RWPE1 (cell line): ENCODE results near the gene SCAMP1.
A peak's percentile ranks its signal among the peaks of the same experiment; 100 is the strongest.

ENCODE experiments used
- CTCF ChIA-PET: fragments of 350-600 bp; sonication (Branson Sonifier 250); formaldehyde crosslinking; extraction: SDS; loops from one replicate; lab custom pipeline; 2021; lab: Yijun Ruan, JAX
- POLR2A ChIA-PET: fragments of 400-600 bp; formaldehyde crosslinking; extraction: SDS; loops from one replicate; lab custom pipeline; 2020; ENCODE audit warnings: antibody characterized with exemption; ENCODE audit not compliant: low non-redundant PET; lab: Yijun Ruan, JAX
- DNase-seq: peaks from one replicate; pipeline ENCODE4 v3.0.0; 2012; ENCODE audit warnings: low spot score
- H3K27ac ChIP-seq: fragments of 450-650 bp; 2 replicates; pipeline ENCODE4 v1.5.1; 2017
- TF ChIP-seq, protein P1 (sequence below): fragments of 450-650 bp; conservative IDR thresholded peaks from 2 replicates; pipeline ENCODE4 v1.5.1; 2017; ENCODE audit warnings: low read depth, mild to moderate bottlenecking

The SCAMP1 gene

DNA sequence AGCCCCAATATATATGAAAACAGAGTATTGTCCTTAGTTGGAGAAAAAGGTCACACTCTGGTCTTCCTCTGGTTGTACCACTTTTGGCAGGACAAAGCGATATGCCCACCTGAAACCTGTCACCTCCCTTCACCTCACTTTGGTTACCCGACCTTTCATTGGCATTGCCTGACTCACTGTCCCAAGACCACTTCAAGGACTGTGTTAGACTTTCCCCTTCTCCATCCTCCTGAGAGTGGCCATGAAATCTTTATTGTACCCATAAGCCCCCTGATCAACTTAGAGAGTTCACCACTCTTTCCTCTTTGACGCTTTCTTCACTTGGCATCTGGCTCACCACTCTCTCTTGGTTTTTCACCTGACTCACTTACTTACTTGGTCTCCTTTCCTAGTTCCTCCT, 33.5 kb upstream of the SCAMP1 start:
- ChIA-PET CTCF (interaction anchor here (1.0 kb wide), 1 partner anchor 149 kb away, joined by 4 read pairs; no protein-coding TSS in a partner anchor), POLR2A (no interaction called here)
- DNase-seq = no peak
- no peak overlapping the region for H3K27ac ChIP-seq
- TF ChIP-seq, protein P1, sequence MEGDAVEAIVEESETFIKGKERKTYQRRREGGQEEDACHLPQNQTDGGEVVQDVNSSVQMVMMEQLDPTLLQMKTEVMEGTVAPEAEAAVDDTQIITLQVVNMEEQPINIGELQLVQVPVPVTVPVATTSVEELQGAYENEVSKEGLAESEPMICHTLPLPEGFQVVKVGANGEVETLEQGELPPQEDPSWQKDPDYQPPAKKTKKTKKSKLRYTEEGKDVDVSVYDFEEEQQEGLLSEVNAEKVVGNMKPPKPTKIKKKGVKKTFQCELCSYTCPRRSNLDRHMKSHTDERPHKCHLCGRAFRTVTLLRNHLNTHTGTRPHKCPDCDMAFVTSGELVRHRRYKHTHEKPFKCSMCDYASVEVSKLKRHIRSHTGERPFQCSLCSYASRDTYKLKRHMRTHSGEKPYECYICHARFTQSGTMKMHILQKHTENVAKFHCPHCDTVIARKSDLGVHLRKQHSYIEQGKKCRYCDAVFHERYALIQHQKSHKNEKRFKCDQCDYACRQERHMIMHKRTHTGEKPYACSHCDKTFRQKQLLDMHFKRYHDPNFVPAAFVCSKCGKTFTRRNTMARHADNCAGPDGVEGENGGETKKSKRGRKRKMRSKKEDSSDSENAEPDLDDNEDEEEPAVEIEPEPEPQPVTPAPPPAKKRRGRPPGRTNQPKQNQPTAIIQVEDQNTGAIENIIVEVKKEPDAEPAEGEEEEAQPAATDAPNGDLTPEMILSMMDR = no peak

DNA sequence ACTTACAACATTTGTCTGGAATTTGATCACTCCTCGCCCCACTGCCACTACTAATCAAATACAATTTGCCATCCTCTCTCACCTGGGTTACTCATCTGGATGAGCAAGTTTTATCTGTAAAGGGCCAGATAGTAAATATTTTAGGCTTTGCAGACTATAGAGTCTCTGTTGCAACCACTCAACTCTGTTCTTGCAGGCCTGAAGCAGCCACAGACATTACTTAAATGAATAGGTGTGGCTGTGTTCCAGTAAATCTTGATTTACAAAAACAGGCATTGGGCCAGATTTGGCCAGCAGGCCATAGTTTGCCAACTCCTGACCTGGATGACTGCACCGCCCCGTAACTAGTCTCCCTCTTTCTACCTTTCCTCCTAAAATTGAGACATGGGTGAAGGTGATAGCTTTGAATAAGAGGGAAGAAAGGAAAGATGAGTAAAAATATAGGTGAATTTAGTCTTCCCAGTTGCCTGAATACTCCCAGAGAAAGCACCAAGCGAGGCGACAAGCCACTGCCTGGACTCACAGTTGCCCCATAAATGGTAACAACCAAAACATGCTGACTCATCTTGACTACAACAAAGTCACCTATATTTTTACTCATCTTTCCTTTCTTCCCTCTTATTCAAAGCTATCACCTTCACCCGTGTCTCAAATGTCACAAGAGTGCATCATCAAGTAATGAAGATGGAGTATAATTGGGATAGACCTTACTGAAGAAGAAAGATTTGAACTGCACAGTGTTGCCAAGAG, 32.5 kb upstream of the SCAMP1 start:
- peak; percentile 57 for DNase-seq
- ChIA-PET CTCF (interaction anchor here (0.7 kb wide), 1 partner anchor 14 kb away, joined by 3 read pairs; no protein-coding TSS in a partner anchor), POLR2A (no interaction called here)
- TF ChIP-seq, protein P1 = no peak
- H3K27ac ChIP-seq = no peak overlapping the region

DNA sequence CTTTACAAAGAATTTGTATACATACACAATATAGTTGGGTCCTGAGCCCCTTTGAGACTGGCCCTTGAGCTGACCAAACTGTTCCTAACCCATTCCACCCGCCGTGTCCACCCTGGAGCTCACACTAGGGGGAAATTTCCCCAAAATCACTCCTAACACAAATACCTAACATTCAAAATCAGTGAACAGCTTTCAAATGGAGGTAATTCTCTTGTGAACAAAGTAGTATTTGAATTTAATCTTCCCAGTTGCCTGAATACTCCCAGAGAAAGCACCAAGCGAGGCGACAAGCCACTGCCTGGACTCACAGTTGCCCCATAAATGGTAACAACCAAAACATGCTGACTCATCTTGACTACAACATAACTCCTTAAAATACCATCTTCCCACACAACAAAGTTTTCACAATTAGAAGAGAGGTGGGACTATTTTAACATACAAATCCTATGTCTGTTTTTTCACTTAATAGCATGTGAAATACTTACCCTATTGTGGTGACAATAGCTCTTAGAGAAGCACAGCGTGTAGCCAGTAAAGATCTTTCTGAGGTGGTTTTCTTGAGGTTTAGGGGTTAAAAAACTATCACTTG, 31.7 kb upstream of the SCAMP1 start:
- DNase-seq = no peak
- CTCF ChIA-PET = interaction anchor here (0.7 kb wide), 1 partner anchor 14 kb away, joined by 3 read pairs; no protein-coding TSS in a partner anchor
- POLR2A ChIA-PET = no interaction called here
- TF ChIP-seq, protein P1 = no peak
- H3K27ac ChIP-seq = no peak overlapping the region

DNA sequence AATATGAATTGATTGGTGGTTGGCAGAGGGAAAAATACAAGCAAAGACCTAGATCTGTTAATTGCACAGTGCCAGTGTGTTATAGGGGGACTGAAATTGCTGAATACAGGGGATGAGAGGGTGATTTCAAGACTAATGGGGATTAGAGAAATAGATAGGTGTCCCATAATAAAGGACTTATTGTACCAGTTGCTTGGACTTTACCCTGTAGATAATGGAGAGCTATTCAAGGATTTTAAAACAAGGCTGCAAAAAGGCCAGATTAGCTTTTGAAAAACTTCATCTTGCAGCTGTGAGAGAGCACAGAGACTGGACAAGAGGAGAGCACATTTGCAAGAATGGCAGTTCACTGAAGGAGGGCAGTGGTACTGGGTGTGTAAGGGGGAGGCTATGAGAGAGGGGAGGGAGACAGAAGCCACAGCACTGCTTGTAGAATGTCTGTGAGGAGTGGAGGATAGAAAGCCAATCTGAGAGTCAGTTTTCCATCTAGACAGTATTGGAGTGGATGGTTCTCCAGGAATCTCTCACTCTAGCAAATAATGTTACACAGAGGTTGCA, 28.8 kb upstream of the SCAMP1 start:
- DNase-seq = no peak
- H3K27ac ChIP-seq = no peak overlapping the region
- ChIA-PET POLR2A (no interaction called here), CTCF (no interaction called here)
- TF ChIP-seq, protein P1 = no peak

DNA sequence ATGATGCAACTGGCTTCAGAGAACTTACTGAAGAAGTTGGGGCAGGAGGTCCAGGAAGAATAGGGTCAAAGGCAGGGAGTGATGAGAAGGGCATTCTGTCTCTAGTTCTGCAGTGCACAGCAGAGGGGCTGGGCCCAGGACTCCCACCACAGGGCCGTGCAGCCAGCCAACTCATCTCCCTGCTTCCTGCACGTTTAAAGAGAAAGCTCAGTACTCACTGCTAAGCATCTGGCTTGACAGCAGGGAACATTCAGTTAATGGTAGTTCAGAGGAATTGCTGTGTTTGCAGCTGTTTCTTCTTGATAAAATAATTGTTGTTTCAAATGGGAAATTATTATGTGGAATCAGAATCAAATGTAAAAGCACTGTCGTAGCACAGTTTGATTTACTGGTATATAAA, 25.6 kb upstream of the SCAMP1 start:
- no peak overlapping the region for H3K27ac ChIP-seq
- TF ChIP-seq, protein P1 = no peak
- CTCF ChIA-PET = interaction anchor here (0.6 to 1.8 kb wide), 3 partner anchors 14 to 52 kb away, joined by 3 to 4 read pairs (median 4); no protein-coding TSS in a partner anchor
- POLR2A ChIA-PET = interaction anchor here (0.6 to 1.4 kb wide), 2 partner anchors 27 to 40 kb away, joined by 3 to 4 read pairs; partner anchors contain the start of gene AP3B1
- no peak for DNase-seq

DNA sequence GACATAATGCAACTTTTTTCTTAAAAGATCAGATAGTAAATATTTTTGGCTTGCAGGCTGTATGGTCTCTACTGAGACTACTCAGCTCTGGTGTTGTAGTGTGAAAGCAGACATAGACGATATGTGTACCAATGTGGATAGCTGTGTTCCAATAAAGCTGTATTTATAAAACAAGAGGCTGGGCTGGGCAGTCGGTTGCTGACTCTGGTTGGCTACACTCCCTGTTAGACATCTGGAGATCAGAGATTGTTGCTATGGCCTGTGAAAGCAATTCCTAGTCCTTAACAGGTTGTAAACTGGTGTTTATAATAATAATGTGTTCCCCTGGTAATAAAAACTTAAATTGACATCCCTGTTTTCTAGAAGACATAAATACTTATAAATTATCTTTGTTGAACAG, 24.4 kb upstream of the SCAMP1 start:
- ChIA-PET CTCF (interaction anchor here (0.7 to 1.8 kb wide), 3 partner anchors 15 to 156 kb away, joined by 3 to 4 read pairs (median 4); partner anchors contain the start of gene SCAMP1), POLR2A (interaction anchor here (1.4 kb wide), 1 partner anchor 41 kb away, joined by 3 read pairs; the partner anchor contains the start of gene AP3B1)
- TF ChIP-seq, protein P1 = no peak
- DNase-seq = no peak
- no peak overlapping the region for H3K27ac ChIP-seq
